Fibroblast of skin of left quadriceps (primary cell): ENCODE results near the gene IL18BP.

Source experiments
- DNase-seq, 2 experiments: peaks; one replicate each; pipeline ENCODE4 v3.0.0-alpha.2; 2013; ENCODE audit warnings: low read depth in 2 of 2

IL18BP gene

GRCh38 chr11:72012897-72013721 is 14.4 kb downstream of the IL18BP start:
- no peak for DNase-seq

GRCh38 chr11:72013765-72014711 is 15.3 kb downstream of the IL18BP start:
- DNase-seq = no peak

GRCh38 chr11:72014761-72015320 is 16.1 kb downstream of the IL18BP start:
- no peak for DNase-seq

- DNase-seq = no peak
Observed at GRCh38 chr11:72015511-72016061, 16.9 kb downstream of the IL18BP start.

GRCh38 chr11:72018171-72018570 is 19.5 kb downstream of the IL18BP start:
- no peak for DNase-seq

- DNase-seq = no peak
Observed at GRCh38 chr11:72023335-72023734, 24.6 kb downstream of the IL18BP start.

GRCh38 chr11:72024069-72024754 is 25.5 kb downstream of the IL18BP start:
- no peak for DNase-seq

- no peak for DNase-seq
Observed at GRCh38 chr11:72026090-72026489, 27.4 kb downstream of the IL18BP start.

- DNase-seq = no peak
Observed at GRCh38 chr11:72030472-72031045, 31.9 kb downstream of the IL18BP start.

GRCh38 chr11:72036687-72037086 is 38.0 kb downstream of the IL18BP start:
- no peak for DNase-seq

- DNase-seq = no peak
Observed at GRCh38 chr11:72037554-72038311, 39.0 kb downstream of the IL18BP start.

GRCh38 chr11:72038491-72038890 is 39.8 kb downstream of the IL18BP start:
- DNase-seq = peak; percentile 46 to 55

- no peak for DNase-seq
Observed at GRCh38 chr11:72039031-72039855, 40.5 kb downstream of the IL18BP start.

GRCh38 chr11:72039856-72040401 is 41.2 kb downstream of the IL18BP start:
- no peak for DNase-seq

GRCh38 chr11:72040491-72041363 is 42.0 kb downstream of the IL18BP start:
- DNase-seq = peak; percentile 94

GRCh38 chr11:72041364-72042063 is 42.8 kb downstream of the IL18BP start:
- DNase-seq = peak; percentile 44 to 56

GRCh38 chr11:72042064-72042745 is 43.5 kb downstream of the IL18BP start:
- no peak for DNase-seq
